IMR-90 (cell line): ENCODE measurements around the gene PSMD1. TPM values are rescaled to one million over a fixed set of nuclear protein-coding genes. Genes with fewer than 3 reads are reported as not detected.

Experiments used
- ATAC-seq: fragments of 200-7000 bp; cut with Tn5 transposase; 2 replicates; pipeline ENCODE4 v1.9.1; 2020; ENCODE audit warnings: low read depth, mild to moderate bottlenecking, moderate library complexity
- BruUV-seq: library from RNA; stranded (reverse); fragments of 400-500 nt; replicated peaks from 2 replicates; lab custom pipeline; 2021; lab: Mats Ljungman, UMichigan
- CTCF ChIA-PET: fragments of 300-600 bp; formaldehyde crosslinking; extraction: SDS; loops from one replicate; lab custom pipeline; 2021; ENCODE audit warnings: antibody characterized with exemption; lab: Yijun Ruan, JAX
- POLR2A ChIA-PET: fragments of 300-600 bp; sonication (Branson Sonifier 250); formaldehyde crosslinking; loops from one replicate; lab custom pipeline; 2022; ENCODE audit warnings: antibody characterized with exemption; ENCODE audit not compliant: unreplicated experiment; lab: Charles Lee
- DNase-seq: peaks from one replicate; pipeline ENCODE4 v3.0.0; 2013
- H2AFZ ChIP-seq: replicated peaks from 2 replicates; pipeline ENCODE3; 2013; ENCODE audit warnings: low read length, mild to moderate bottlenecking; ENCODE audit not compliant: poor library complexity
- H2AK5ac ChIP-seq: 2 replicates; pipeline ENCODE4 v1.6.1; 2013; ENCODE audit warnings: low read depth, low read length, inconsistent platforms
- H2AK9ac ChIP-seq: replicated peaks from 2 replicates; pipeline ENCODE3; 2013; ENCODE audit warnings: mild to moderate bottlenecking, low read depth, low read length, moderate library complexity; ENCODE audit not compliant: poor library complexity
- H2BK120ac ChIP-seq: 2 replicates; pipeline ENCODE4 v1.6.1; 2013; ENCODE audit warnings: low read depth, low read length, inconsistent platforms
- H2BK15ac ChIP-seq: 3 replicates; pipeline ENCODE4 v1.6.1; 2013; ENCODE audit warnings: low read depth, low read length, inconsistent platforms
- H2BK20ac ChIP-seq: 2 replicates; pipeline ENCODE4 v1.6.1; 2013; ENCODE audit warnings: low read depth, mild to moderate bottlenecking, inconsistent platforms, low read length, moderate library complexity
- H2BK5ac ChIP-seq: 2 replicates; pipeline ENCODE4 v1.6.1; 2013; ENCODE audit warnings: mild to moderate bottlenecking, low read depth, low read length, inconsistent platforms; ENCODE audit not compliant: poor library complexity, severe bottlenecking
- H3K14ac ChIP-seq: replicated peaks from 2 replicates; pipeline ENCODE4 v1.6.1; 2013; ENCODE audit warnings: low read depth, low read length, inconsistent platforms
- H3K18ac ChIP-seq: 2 replicates; pipeline ENCODE4 v1.6.1; 2013; ENCODE audit warnings: low read depth, low read length, control low read depth
- H3K23ac ChIP-seq: 2 replicates; pipeline ENCODE4 v1.6.1; 2013; ENCODE audit warnings: low read depth, low read length, inconsistent platforms
- H3K27ac ChIP-seq: 2 replicates; pipeline ENCODE4 v1.5.1; 2013; ENCODE audit warnings: mild to moderate bottlenecking, control low read depth, low read length; ENCODE audit not compliant: insufficient read depth
- H3K27me3 ChIP-seq: 2 replicates; pipeline ENCODE4 v1.6.1; 2013; ENCODE audit warnings: low read length; ENCODE audit not compliant: control insufficient read depth, insufficient read depth
- H3K36me3 ChIP-seq: 2 replicates; pipeline ENCODE4 v1.6.1; 2013; ENCODE audit warnings: low read length, mixed read lengths; ENCODE audit not compliant: control insufficient read depth, insufficient read depth
- H3K4ac ChIP-seq: 2 replicates; pipeline ENCODE4 v1.6.1; 2013; ENCODE audit warnings: low read depth, low read length, inconsistent platforms
- H3K4me1 ChIP-seq: 2 replicates; pipeline ENCODE4 v1.6.1; 2013; ENCODE audit warnings: low read length, mixed read lengths; ENCODE audit not compliant: control insufficient read depth, insufficient read depth
- H3K4me2 ChIP-seq: 2 replicates; pipeline ENCODE4 v1.6.1; 2013; ENCODE audit warnings: low read depth, mild to moderate bottlenecking, control low read depth, low read length, moderate library complexity
- H3K4me3 ChIP-seq: 2 replicates; pipeline ENCODE4 v1.5.1; 2013; ENCODE audit warnings: low read depth, mild to moderate bottlenecking, control low read depth, low read length, moderate library complexity; ENCODE audit not compliant: insufficient read depth
- H3K56ac ChIP-seq: 2 replicates; pipeline ENCODE4 v1.6.1; 2013; ENCODE audit warnings: low read length, inconsistent platforms; ENCODE audit not compliant: insufficient read depth; ENCODE audit errors: extremely low read depth
- H3K79me1 ChIP-seq, 2 experiments: 2 replicates each; pipeline ENCODE4 v1.6.1; 2013; ENCODE audit warnings: low read length in 2 of 2, inconsistent platforms in 1 of 2, low read depth in 1 of 2
- H3K9ac ChIP-seq: 2 replicates; pipeline ENCODE4 v1.6.1; 2013; ENCODE audit warnings: low read depth, low read length, control low read depth
- H3K9me1 ChIP-seq: 2 replicates; pipeline ENCODE4 v1.6.1; 2013; ENCODE audit warnings: low read length, inconsistent platforms; ENCODE audit not compliant: insufficient read depth
- H3K9me3 ChIP-seq: 2 replicates; pipeline ENCODE4 v1.6.1; 2013; ENCODE audit warnings: low read length; ENCODE audit not compliant: control insufficient read depth, insufficient read depth
- H4K20me1 ChIP-seq: 2 replicates; pipeline ENCODE4 v1.6.1; 2013; ENCODE audit warnings: low read length, inconsistent platforms; ENCODE audit not compliant: insufficient read depth
- H4K5ac ChIP-seq: 2 replicates; pipeline ENCODE4 v1.6.1; 2013; ENCODE audit warnings: mild to moderate bottlenecking, low read depth, low read length, control low read depth
- H4K8ac ChIP-seq, 2 experiments: 2 replicates each; pipeline ENCODE4 v1.6.1; 2013; ENCODE audit warnings: low read depth in 2 of 2, low read length in 2 of 2, control low read depth in 1 of 2, inconsistent platforms in 1 of 2
- H4K91ac ChIP-seq: 2 replicates; pipeline ENCODE4 v1.6.1; 2013; ENCODE audit warnings: low read depth, low read length, inconsistent platforms; ENCODE audit not compliant: insufficient read depth
- BHLHE40 ChIP-seq: fragments of 150-350 bp; IDR thresholded peaks from 2 replicates; pipeline ENCODE4 v1.6.1; 2016; ENCODE audit warnings: mild to moderate bottlenecking, low read depth, low read length
- CEBPB ChIP-seq: IDR thresholded peaks from 2 replicates; pipeline ENCODE4 v1.6.1; 2012; ENCODE audit warnings: low read depth, low read length, improper control_type of control experiment
- CHD1 ChIP-seq: IDR thresholded peaks from 2 replicates; pipeline ENCODE4 v1.6.1; 2012; ENCODE audit warnings: low read depth, low read length, improper control_type of control experiment
- CTCF ChIP-seq: conservative IDR thresholded peaks from 2 replicates; pipeline ENCODE4 v1.5.1; 2012; ENCODE audit warnings: mild to moderate bottlenecking, low read depth, low read length, improper control_type of control experiment
- ELK1 ChIP-seq: fragments of 150-350 bp; IDR thresholded peaks from 2 replicates; pipeline ENCODE4 v1.6.1; 2016; ENCODE audit warnings: low read depth, mild to moderate bottlenecking, low read length, moderate library complexity, borderline replicate concordance
- FOS ChIP-seq: fragments of 150-350 bp; IDR thresholded peaks from 2 replicates; pipeline ENCODE4 v1.6.1; 2016; ENCODE audit warnings: low read depth, low read length
- MAFK ChIP-seq: IDR thresholded peaks from 2 replicates; pipeline ENCODE4 v1.6.1; 2012; ENCODE audit warnings: low read depth, low read length, improper control_type of control experiment
- MAZ ChIP-seq: IDR thresholded peaks from 2 replicates; pipeline ENCODE4 v1.6.1; 2012; ENCODE audit warnings: low read depth, mild to moderate bottlenecking, low read length, improper control_type of control experiment, moderate library complexity, borderline replicate concordance
- MXI1 ChIP-seq: IDR thresholded peaks from 2 replicates; pipeline ENCODE4 v1.6.1; 2012; ENCODE audit warnings: low read depth, mild to moderate bottlenecking, low read length, moderate library complexity, borderline replicate concordance
- NFE2L2 ChIP-seq: fragments of 150-350 bp; IDR thresholded peaks from 2 replicates; pipeline ENCODE4 v1.6.1; 2016; ENCODE audit warnings: low read depth, mild to moderate bottlenecking, low read length
- POLR2A ChIP-seq: IDR thresholded peaks from 2 replicates; pipeline ENCODE4 v1.6.1; 2012; ENCODE audit warnings: mild to moderate bottlenecking, low read depth, low read length
- RAD21 ChIP-seq: IDR thresholded peaks from 2 replicates; pipeline ENCODE4 v1.6.1; 2012; ENCODE audit warnings: low read length, improper control_type of control experiment
- RCOR1 ChIP-seq: IDR thresholded peaks from 2 replicates; pipeline ENCODE4 v1.6.1; 2012; ENCODE audit warnings: mild to moderate bottlenecking, low read length, improper control_type of control experiment; ENCODE audit not compliant: insufficient replicate concordance
- RFX5 ChIP-seq: IDR thresholded peaks from 2 replicates; pipeline ENCODE4 v1.8.0; 2012; ENCODE audit warnings: low read depth, mild to moderate bottlenecking, low read length, moderate library complexity
- SMC3 ChIP-seq: fragments of 150-350 bp; IDR thresholded peaks from 2 replicates; pipeline ENCODE4 v1.6.1; 2016; ENCODE audit warnings: low read depth, mild to moderate bottlenecking, antibody characterized with exemption, low read length, moderate library complexity
- USF2 ChIP-seq: fragments of 150-350 bp; IDR thresholded peaks from 2 replicates; pipeline ENCODE4 v1.6.1; 2017; ENCODE audit warnings: mild to moderate bottlenecking, antibody characterized with exemption, low read length, low read depth
- WGBS, 2 experiments: methylation state at CpG; one replicate each; pipeline versions ENCODE4 v1.1.5 to v1.1.7; 2013; ENCODE audit warnings: missing lambda C conversion rate in 2 of 2; ENCODE audit not compliant: insufficient read length in 1 of 2; ENCODE audit errors: extremely low coverage in 2 of 2; 5-methylcytosine and 5-hydroxymethylcytosine counted together
- dilution Hi-C: fragments of 300-500 bp; cut with HindIII; formaldehyde crosslinking; loops from one replicate; pipeline ENCODE4 v1.14.3; 2018; ENCODE audit warnings: low sequenced_read_pairs; ENCODE audit not compliant: unreplicated experiment
- in situ Hi-C: fragments of 300-500 bp; cut with MboI; formaldehyde crosslinking; loops from 3 replicates; pipeline ENCODE4 v1.14.3; 2019; ENCODE audit warnings: low sequenced_read_pairs, inconsistent platforms, mixed read lengths
- intact Hi-C: fragments of 100-400 bp; cut with micrococcal nuclease; formaldehyde crosslinking; loops from 2 replicates; pipeline ENCODE4 v1.10.0; 2022
- polyA plus RNA-seq, 3 experiments: library from polyadenylated mRNA; depleted of rRNA; stranded (reverse); fragments of >200 nt; gene quantifications; 2 replicates each; pipeline ENCODE4 v1.2.3, GENCODE V29; 2012; ENCODE audit warnings: low replicate concordance in 1 of 3
- total RNA-seq: library from RNA; depleted of rRNA; stranded (reverse); fragments of >200 nt; gene quantifications from 2 replicates; pipeline ENCODE4 v1.2.3, GENCODE V29; 2012

The PSMD1 gene
- total and polyA plus RNA-seq, 2 of the 4 experiments (the other 2 are of a cell fraction): 89.8 to 181 TPM

- no peak overlapping the region for H3K14ac ChIP-seq
- TF ChIP-seq RAD21 (no peak), CTCF (no peak), FOS (no peak), NFE2L2 (no peak), MXI1 (no peak), MAFK (no peak), RCOR1 (no peak), ELK1 (no peak), USF2 (no peak), POLR2A (no peak), CHD1 (no peak), CEBPB (no peak), RFX5 (no peak), BHLHE40 (no peak), MAZ (no peak), SMC3 (no peak)
- DNase-seq (no peak), ATAC-seq (no peak)
- H3K9me3 ChIP-seq: no peaks in the 10 kb centered on the region
- no peak overlapping the region for H3K4me3 ChIP-seq
- H3K9ac ChIP-seq: no peak overlapping the region
- H4K91ac ChIP-seq: no peak overlapping the region
- peaks cover 2% of the 10 kb centered on the region; the same call in 1 of the 2 replicates for H3K4me1 ChIP-seq
- no peak overlapping the region for H3K4me2 ChIP-seq
- dilution Hi-C loops (no loop called here), intact Hi-C loops (no loop called here), in situ Hi-C loops (no loop called here)
- no peak overlapping the region for H2AK5ac ChIP-seq
- H2BK5ac ChIP-seq: no peak overlapping the region
- H2AK9ac ChIP-seq: peak overlapping the region; percentile 7
- H3K27ac ChIP-seq: no peak overlapping the region
- H4K8ac ChIP-seq: no peak overlapping the region
- BruUV-seq: no TSS peak
- H3K36me3 ChIP-seq: peaks cover 8% of the 10 kb centered on the region
- H4K20me1 ChIP-seq: no peaks in the 10 kb centered on the region
- H3K23ac ChIP-seq: no peak overlapping the region
- H2AFZ ChIP-seq: no peak overlapping the region
- H4K5ac ChIP-seq: 0 out of 2 replicates have a peak overlapping the region, but pooled peaks have one; percentile 55
- no peak overlapping the region for H3K56ac ChIP-seq
- no peak overlapping the region for H3K4ac ChIP-seq
- no peak overlapping the region for H2BK120ac ChIP-seq
- H2BK15ac ChIP-seq: no peak overlapping the region
- ChIA-PET CTCF (interaction anchor here (1.5 kb wide), 1 partner anchor 9 kb away, joined by 3 read pairs; no protein-coding TSS in a partner anchor), POLR2A (no interaction called here)
- H2BK20ac ChIP-seq: 0 out of 2 replicates have a peak overlapping the region, but pooled peaks have one; percentile 9
- H3K27me3 ChIP-seq: no peaks in the 10 kb centered on the region
- WGBS, 2 experiments: no CpG with 5 or more reads among the region's 2 CpGs
- no peaks in the 10 kb centered on the region for H3K9me1 ChIP-seq
- peaks cover 12 to 30% of the 10 kb centered on the region in 2 experiments for H3K79me1 ChIP-seq
- no peak overlapping the region for H3K18ac ChIP-seq
Measured at GRCh38 chr2:231146665-231147064, 90.0 kb downstream of the PSMD1 start.
